ENCODE measurements around the gene FADS3. TPM values are rescaled to one million over a fixed set of nuclear protein-coding genes. Genes with fewer than 3 reads are reported as not detected.

The FADS3 gene
- total and polyA plus RNA-seq, 2 of the 13 experiments (the other 11 are each of a cell fraction or from before 2014, with no cell fraction given) = 13.4 to 23.2 TPM

DNA sequence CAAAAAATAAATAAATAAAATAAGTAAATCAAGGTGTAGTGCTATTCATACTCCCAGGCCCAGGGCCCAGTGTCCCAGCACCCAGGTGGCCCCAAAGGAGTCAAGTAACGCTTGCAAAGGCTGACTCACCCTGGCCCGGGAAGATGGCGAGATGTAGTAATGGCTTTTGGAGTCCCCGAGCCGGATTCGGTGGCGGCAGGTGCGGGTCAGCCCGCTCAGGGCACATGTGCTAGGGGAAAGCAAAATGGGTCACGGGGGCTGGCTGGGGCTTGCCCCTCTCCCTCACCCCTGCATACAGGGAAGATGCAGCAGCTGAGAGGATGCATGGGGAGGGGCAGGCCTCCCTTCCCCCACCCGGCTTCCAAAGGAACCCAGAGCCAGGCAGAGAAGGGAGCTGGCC is 11.0 kb upstream of the FADS3 start:
- CTCF ChIA-PET (ENCODE audit: low intra/inter-chr PET ratio, low total read pairs) = no interaction called here
- no peak for FAIRE-seq
- Histone ChIP-seq H3K4me1 (ENCODE audit: insufficient read depth, low read length) (peaks cover 36% of the 10 kb centered on the region), H3K36me3 (replicated peaks in 1 of 2; ENCODE audit: control insufficient read depth in 1 of 2, insufficient read depth in 2 of 2, low read length in 2 of 2) (no peaks in the 10 kb centered on the region), H4K20me1 (ENCODE audit: insufficient read depth, low read length) (no peaks in the 10 kb centered on the region), H3K27ac (ENCODE audit: extremely low read length, insufficient read depth, low read length) (no peak overlapping the region), H3K9ac (ENCODE audit: insufficient read depth, low read depth, low read length) (no peak overlapping the region), H3K27me3 (ENCODE audit: control insufficient read depth in 1 of 2, insufficient read depth in 2 of 2, low read length in 2 of 2) (no peaks in the 10 kb centered on the region), H3K9me3 (ENCODE audit: low read length) (no peaks in the 10 kb centered on the region), H3K4me3 (replicated peaks in 1 of 3; ENCODE audit: insufficient read depth in 1 of 3, low read depth in 2 of 3, low read length in 3 of 3) (no peak overlapping the region), H3K79me2 (ENCODE audit: insufficient read depth, low read length) (no peaks in the 10 kb centered on the region), H2AFZ (ENCODE audit: low read length) (no peak overlapping the region), H3K4me2 (ENCODE audit: low read depth, low read length) (no peak overlapping the region)
- intact Hi-C loops (cut with micrococcal nuclease; ENCODE audit: unreplicated experiment) (no loop called here), in situ Hi-C loops (cut with HindIII; ENCODE audit: extremely low pct_ligation_motif_present, low pct_unique_long_range_greater_than_20kb) (no loop called here)
- POLR2A ChIA-PET = no interaction called here
- TF ChIP-seq SYNCRIP (IDR thresholded peaks at IDR 0.05; ENCODE audit: insufficient read depth, low read depth, low read length) (no peak), HMG20A (CRISPR knock-in tag; IDR thresholded peaks at IDR 0.05; ENCODE audit: borderline replicate concordance) (no peak), NFKBIZ (CRISPR knock-in tag; IDR thresholded peaks at IDR 0.05) (no peak), ZNF33B (CRISPR knock-in tag; IDR thresholded peaks at IDR 0.05) (no peak), ZNF790 (CRISPR knock-in tag; IDR thresholded peaks at IDR 0.05; ENCODE audit: borderline replicate concordance) (no peak), FOXM1 (CRISPR knock-in tag; IDR thresholded peaks at IDR 0.05) (no peak), GPN1 (CRISPR knock-in tag; IDR thresholded peaks at IDR 0.05; ENCODE audit: borderline replicate concordance) (no peak), ARNT (IDR thresholded peaks at IDR 0.05) (no peak), IKZF4 (CRISPR knock-in tag; IDR thresholded peaks at IDR 0.05; ENCODE audit: borderline replicate concordance, low read depth, not compliant biosample characterization) (no peak), ZNF17 (CRISPR knock-in tag; IDR thresholded peaks at IDR 0.05) (no peak), RARA (CRISPR knock-in tag; IDR thresholded peaks at IDR 0.05) (no peak), REXO4 (CRISPR knock-in tag; IDR thresholded peaks at IDR 0.05; ENCODE audit: borderline replicate concordance) (no peak), ZNF260 (CRISPR knock-in tag; IDR thresholded peaks at IDR 0.05; ENCODE audit: borderline replicate concordance, low read depth) (no peak), TAF15 (IDR thresholded peaks at IDR 0.05; ENCODE audit: low read depth, low read length, poor library complexity, severe bottlenecking) (no peak), NFKB2 (CRISPR knock-in tag; IDR thresholded peaks at IDR 0.05; ENCODE audit: borderline replicate concordance) (no peak), RFX5 (IDR thresholded peaks at IDR 0.05; ENCODE audit: low read depth, low read length) (no peak)
- TF ChIP-seq, protein P1, sequence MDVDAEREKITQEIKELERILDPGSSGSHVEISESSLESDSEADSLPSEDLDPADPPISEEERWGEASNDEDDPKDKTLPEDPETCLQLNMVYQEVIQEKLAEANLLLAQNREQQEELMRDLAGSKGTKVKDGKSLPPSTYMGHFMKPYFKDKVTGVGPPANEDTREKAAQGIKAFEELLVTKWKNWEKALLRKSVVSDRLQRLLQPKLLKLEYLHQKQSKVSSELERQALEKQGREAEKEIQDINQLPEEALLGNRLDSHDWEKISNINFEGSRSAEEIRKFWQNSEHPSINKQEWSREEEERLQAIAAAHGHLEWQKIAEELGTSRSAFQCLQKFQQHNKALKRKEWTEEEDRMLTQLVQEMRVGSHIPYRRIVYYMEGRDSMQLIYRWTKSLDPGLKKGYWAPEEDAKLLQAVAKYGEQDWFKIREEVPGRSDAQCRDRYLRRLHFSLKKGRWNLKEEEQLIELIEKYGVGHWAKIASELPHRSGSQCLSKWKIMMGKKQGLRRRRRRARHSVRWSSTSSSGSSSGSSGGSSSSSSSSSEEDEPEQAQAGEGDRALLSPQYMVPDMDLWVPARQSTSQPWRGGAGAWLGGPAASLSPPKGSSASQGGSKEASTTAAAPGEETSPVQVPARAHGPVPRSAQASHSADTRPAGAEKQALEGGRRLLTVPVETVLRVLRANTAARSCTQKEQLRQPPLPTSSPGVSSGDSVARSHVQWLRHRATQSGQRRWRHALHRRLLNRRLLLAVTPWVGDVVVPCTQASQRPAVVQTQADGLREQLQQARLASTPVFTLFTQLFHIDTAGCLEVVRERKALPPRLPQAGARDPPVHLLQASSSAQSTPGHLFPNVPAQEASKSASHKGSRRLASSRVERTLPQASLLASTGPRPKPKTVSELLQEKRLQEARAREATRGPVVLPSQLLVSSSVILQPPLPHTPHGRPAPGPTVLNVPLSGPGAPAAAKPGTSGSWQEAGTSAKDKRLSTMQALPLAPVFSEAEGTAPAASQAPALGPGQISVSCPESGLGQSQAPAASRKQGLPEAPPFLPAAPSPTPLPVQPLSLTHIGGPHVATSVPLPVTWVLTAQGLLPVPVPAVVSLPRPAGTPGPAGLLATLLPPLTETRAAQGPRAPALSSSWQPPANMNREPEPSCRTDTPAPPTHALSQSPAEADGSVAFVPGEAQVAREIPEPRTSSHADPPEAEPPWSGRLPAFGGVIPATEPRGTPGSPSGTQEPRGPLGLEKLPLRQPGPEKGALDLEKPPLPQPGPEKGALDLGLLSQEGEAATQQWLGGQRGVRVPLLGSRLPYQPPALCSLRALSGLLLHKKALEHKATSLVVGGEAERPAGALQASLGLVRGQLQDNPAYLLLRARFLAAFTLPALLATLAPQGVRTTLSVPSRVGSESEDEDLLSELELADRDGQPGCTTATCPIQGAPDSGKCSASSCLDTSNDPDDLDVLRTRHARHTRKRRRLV (CRISPR knock-in tag; IDR thresholded peaks at IDR 0.05) = no peak
- TF ChIP-seq, protein P2, sequence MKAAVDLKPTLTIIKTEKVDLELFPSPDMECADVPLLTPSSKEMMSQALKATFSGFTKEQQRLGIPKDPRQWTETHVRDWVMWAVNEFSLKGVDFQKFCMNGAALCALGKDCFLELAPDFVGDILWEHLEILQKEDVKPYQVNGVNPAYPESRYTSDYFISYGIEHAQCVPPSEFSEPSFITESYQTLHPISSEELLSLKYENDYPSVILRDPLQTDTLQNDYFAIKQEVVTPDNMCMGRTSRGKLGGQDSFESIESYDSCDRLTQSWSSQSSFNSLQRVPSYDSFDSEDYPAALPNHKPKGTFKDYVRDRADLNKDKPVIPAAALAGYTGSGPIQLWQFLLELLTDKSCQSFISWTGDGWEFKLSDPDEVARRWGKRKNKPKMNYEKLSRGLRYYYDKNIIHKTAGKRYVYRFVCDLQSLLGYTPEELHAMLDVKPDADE (CRISPR knock-in tag; IDR thresholded peaks at IDR 0.05) = no peak
- BruUV-seq (replicated peaks) = no TSS peak
- ATAC-seq = no peak
- whole genome bisulfite sequencing (ENCODE audit: low lambda C conversion rate) = 89% methylated on average over 6 of the region's 11 CpGs
- DNase-seq (ENCODE audit: low spot score) = no peak
